ENCODE measurements around the gene TPX2.
A peak's percentile ranks its signal among the peaks of the same experiment; 100 is the strongest.

Gene TPX2

DNA sequence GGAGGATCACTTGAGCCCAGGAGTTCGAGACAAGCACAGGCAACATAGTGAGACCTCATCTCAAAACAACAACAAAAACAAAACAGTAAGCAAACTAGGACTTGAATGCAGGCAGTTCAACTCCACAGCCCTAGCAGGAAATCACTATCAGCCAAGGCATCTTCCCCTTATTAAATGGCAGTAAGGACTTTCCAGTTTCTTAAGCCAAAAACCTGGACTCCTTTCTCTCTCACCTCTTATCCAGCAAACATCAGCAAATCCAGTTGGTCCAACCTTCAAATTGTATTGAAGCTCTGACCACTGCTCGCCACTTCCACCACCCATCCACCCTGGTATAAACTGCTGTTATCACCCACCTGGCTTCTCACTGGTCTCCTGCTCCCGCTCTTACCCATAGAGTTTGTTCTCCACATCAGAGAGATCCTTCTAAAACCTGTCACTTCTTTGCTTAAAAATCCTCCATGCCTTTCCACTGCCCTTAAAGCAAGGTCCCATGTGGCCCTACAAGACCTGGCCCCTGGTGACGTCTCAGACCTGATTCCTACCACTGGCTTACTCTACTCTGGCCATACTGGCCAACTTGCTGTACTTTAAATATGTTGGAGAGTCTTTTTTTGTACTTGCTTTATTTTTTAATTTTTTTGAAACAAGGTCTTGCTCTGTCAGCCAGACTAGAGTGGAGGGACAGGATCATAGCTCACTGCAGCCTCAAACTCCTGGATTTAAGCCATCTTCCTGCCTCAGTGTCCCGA, 44.1 kb upstream of the TPX2 start:
- TF ChIP-seq, protein P1, sequence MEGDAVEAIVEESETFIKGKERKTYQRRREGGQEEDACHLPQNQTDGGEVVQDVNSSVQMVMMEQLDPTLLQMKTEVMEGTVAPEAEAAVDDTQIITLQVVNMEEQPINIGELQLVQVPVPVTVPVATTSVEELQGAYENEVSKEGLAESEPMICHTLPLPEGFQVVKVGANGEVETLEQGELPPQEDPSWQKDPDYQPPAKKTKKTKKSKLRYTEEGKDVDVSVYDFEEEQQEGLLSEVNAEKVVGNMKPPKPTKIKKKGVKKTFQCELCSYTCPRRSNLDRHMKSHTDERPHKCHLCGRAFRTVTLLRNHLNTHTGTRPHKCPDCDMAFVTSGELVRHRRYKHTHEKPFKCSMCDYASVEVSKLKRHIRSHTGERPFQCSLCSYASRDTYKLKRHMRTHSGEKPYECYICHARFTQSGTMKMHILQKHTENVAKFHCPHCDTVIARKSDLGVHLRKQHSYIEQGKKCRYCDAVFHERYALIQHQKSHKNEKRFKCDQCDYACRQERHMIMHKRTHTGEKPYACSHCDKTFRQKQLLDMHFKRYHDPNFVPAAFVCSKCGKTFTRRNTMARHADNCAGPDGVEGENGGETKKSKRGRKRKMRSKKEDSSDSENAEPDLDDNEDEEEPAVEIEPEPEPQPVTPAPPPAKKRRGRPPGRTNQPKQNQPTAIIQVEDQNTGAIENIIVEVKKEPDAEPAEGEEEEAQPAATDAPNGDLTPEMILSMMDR (IDR thresholded peaks at IDR 0.05; ENCODE audit: unreplicated experiment in 3 of 3): no peak
- Mint-ChIP-seq H3K36me3 (ENCODE audit: low read depth) (peaks cover 29% of the 10 kb centered on the region), H3K4me1 (peaks cover 61% of the 10 kb centered on the region), H3K4me3 (no peak overlapping the region), H3K27me3 (ENCODE audit: low read depth) (no peaks in the 10 kb centered on the region), H3K27ac (peak overlapping the region; percentile 9 to 56 (median 18)), H3K9me3 (no peaks in the 10 kb centered on the region)

DNA sequence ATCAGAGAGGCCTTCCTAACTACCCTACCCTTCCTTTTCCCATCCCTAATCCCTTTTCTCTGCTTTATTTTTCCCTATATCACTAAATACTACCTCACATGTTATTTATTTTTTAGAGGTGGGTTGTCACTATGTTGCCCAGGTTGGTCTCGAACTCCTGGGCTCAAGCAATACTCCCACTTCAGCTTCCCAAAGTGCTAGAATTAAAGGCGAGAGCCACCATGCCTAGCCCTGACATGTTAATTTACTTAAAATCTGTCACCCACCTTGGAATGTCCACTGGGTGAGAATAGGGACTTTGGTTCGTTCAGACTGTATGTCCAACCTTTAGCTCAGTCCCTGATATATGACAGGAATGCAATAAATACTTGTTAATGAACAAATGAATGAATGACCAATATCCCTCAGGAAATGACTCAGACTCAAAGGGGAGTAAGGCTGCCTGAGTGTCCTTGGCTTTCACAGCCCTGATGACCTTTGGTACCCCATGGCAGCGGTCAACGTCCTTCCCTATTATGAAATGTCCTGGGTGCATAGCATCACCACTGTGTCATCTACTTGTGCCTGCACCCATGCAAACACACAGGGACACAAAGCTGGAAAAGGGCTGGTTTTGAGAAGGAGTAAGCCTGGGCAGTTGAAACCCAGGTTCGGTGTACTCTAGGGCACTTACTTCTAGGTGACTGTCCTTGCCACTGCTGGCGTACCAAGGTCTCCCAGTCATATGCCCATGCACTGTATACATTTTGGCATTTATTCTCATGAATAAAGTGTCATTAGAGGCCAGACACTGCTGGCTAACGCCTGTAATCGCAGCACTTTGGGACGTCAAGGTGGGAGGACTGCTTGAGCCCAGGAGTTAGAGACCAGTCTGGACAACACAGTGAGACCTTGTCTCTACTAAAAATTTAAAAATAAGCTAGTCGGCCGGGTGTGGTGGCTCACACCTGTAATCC, 43.0 kb upstream of the TPX2 start:
- TF ChIP-seq, protein P1 (IDR thresholded peaks at IDR 0.05; ENCODE audit: unreplicated experiment in 3 of 3): no peak
- Mint-ChIP-seq H3K9me3 (no peaks in the 10 kb centered on the region), H3K4me1 (peaks cover 64% of the 10 kb centered on the region), H3K27ac (peak overlapping the region in 1 of 3 experiments; percentile 57), H3K27me3 (ENCODE audit: low read depth) (no peaks in the 10 kb centered on the region), H3K36me3 (ENCODE audit: low read depth) (peaks cover 33% of the 10 kb centered on the region), H3K4me3 (no peak overlapping the region)

GRCh38 chr20:31698243-31698802, 40.8 kb upstream of the TPX2 start:
- Mint-ChIP-seq H3K36me3 (ENCODE audit: low read depth) (peaks cover 34% of the 10 kb centered on the region), H3K4me3 (no peak overlapping the region), H3K9me3 (no peaks in the 10 kb centered on the region), H3K4me1 (peaks cover 62% of the 10 kb centered on the region), H3K27ac (peak overlapping the region in 1 of 3 experiments; percentile 90), H3K27me3 (ENCODE audit: low read depth) (no peaks in the 10 kb centered on the region)
- TF ChIP-seq, protein P1 (IDR thresholded peaks at IDR 0.05; ENCODE audit: unreplicated experiment in 3 of 3): no peak

DNA sequence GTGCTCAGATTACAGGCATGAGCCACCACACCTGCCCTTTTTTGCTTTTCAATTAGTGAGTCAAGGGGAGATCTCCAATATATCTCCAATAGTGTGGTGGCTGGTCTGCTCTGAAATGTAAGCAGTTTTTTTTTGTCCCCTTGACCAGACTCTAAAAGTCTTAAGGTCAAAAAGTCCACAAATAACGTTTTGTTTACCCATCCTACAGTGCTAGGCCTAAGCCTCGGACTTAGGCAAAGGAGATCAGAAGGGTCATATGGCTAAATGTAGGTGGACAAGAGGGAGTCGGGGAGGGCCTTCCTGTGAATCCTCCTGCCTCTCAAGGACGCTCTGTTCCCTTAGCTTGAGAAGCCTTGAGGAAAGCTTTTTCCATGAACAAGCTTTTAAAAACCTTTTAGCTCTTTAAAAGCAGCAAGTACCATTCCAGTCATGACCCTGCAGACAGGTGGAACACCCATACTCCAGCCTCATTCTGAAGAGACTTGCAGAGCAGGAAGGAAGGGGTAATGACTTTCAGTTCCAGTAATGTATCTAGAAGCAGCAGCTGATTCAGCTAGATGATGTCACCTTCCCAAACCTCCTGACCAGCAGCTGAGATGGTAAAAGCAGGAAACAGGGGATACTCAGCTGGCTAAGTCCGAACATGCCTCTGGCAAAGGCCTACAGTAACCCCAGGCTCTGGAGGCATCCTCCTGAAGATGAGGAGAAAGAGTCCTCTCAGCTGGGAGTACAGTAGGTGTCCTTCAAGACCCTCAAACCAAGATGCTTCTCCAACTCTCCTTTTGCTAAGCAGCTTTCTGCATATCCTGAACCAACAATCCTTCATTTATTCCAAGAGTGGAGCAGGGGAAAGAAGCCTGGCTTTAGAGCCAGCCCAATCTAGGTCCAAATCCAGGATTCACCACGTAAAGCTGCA, 40.0 kb upstream of the TPX2 start:
- TF ChIP-seq, protein P1 (IDR thresholded peaks at IDR 0.05; ENCODE audit: unreplicated experiment in 3 of 3): no peak
- Mint-ChIP-seq H3K27me3 (ENCODE audit: low read depth) (no peaks in the 10 kb centered on the region), H3K4me3 (no peak overlapping the region), H3K27ac (peak overlapping the region; percentile 76 to 90 (median 80)), H3K9me3 (no peaks in the 10 kb centered on the region), H3K4me1 (peaks cover 58% of the 10 kb centered on the region), H3K36me3 (ENCODE audit: low read depth) (peaks cover 34% of the 10 kb centered on the region)
